AG09309 (cell line): ENCODE data around the gene TTC31.
A peak's percentile ranks its signal among the peaks of the same experiment; 100 is the strongest.

ENCODE experiments used
- DNase-seq: peaks from one replicate; pipeline ENCODE4 v3.0.0-alpha.2; 2010; ENCODE audit warnings: low read depth
- H3K4me3 ChIP-seq: 2 replicates; pipeline ENCODE4 v1.5.1; 2011; ENCODE audit warnings: mild to moderate bottlenecking, low read depth, low read length, moderate library complexity; ENCODE audit not compliant: control insufficient read depth
- CTCF ChIP-seq: IDR thresholded peaks from 2 replicates; pipeline ENCODE4 v1.5.1; 2011; ENCODE audit warnings: mild to moderate bottlenecking, low read depth, low read length, inconsistent platforms; ENCODE audit not compliant: insufficient read depth, control insufficient read depth; ENCODE audit errors: missing control alignments

Gene TTC31

GRCh38 chr2:74448771-74449170, 34.1 kb upstream of the TTC31 start:
- H3K4me3 ChIP-seq = no peak overlapping the region
- TF ChIP-seq CTCF = no peak
- DNase-seq = no peak

GRCh38 chr2:74450570-74451190, 32.2 kb upstream of the TTC31 start:
- DNase-seq = no peak
- no peak overlapping the region for H3K4me3 ChIP-seq
- no peak for TF ChIP-seq CTCF

- H3K4me3 ChIP-seq = peak within 1 kb of the TSS; percentile 83
- no peak for TF ChIP-seq CTCF
- DNase-seq = peak; percentile 95
Measured at GRCh38 chr2:74454654-74455511, 28.0 kb upstream of the TTC31 start, which contains the start of gene INO80B. TSS of gene INO80B (plus strand) at chr2:74455087. CDS start at chr2:74455117, 30 bp downstream.

GRCh38 chr2:74457129-74457548, 25.7 kb upstream of the TTC31 start:
- DNase-seq = no peak
- H3K4me3 ChIP-seq = peak overlapping the region; percentile 68
- TF ChIP-seq CTCF = no peak

- no peak for TF ChIP-seq CTCF
- DNase-seq = no peak
Measured at GRCh38 chr2:74457549-74458131, 25.2 kb upstream of the TTC31 start.

GRCh38 chr2:74458132-74458937, 24.5 kb upstream of the TTC31 start, which contains the start of gene WBP1:
TSS of gene WBP1 (plus strand) at chr2:74458438. CDS start at chr2:74458603, 165 bp downstream.
- TF ChIP-seq CTCF = no peak
- H3K4me3 ChIP-seq = peak within 1 kb of the TSS; percentile 75
- peak; percentile 100 for DNase-seq

More at GRCh38 chr2:74457549-74458131, 25.2 kb upstream of the TTC31 start:
- peak overlapping the region; percentile 68 for H3K4me3 ChIP-seq
